HK-2 (cell line): ENCODE measurements around the gene ARHGAP15.

Experiments
- DNase-seq: peaks from one replicate; pipeline ENCODE4 v3.0.0-alpha.2; 2018; ENCODE audit not compliant: unreplicated experiment

The ARHGAP15 gene

GRCh38 chr2:143263066-143263625, 133.9 kb downstream of the ARHGAP15 start:
- DNase-seq = no peak

- DNase-seq = no peak
These were observed 135.6 kb downstream of the ARHGAP15 start for GRCh38 chr2:143264851-143265250.

- DNase-seq = no peak
These were observed 150.5 kb downstream of the ARHGAP15 start for GRCh38 chr2:143279672-143280071.

GRCh38 chr2:143280097-143280757, 151.0 kb downstream of the ARHGAP15 start:
- DNase-seq = no peak

DNA sequence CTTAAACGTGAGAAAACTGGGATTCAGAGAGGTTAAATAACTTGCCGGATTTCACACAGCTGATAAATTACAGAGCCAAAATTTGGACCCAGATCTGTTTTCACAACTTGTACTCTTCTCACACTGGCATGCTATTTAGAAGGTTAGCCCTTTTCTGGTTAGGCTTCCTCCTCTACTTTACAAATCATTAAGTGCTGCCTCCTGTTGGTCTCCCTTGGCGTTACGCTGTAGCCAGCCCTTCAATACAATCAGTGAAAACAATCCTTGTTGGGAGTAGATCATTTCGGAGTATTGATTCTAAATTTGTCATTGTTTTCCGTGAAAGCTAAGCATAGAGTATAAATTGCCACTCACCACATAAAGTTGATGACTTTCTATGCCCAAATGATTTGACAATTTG, 153.5 kb downstream of the ARHGAP15 start:
- DNase-seq = no peak

DNA sequence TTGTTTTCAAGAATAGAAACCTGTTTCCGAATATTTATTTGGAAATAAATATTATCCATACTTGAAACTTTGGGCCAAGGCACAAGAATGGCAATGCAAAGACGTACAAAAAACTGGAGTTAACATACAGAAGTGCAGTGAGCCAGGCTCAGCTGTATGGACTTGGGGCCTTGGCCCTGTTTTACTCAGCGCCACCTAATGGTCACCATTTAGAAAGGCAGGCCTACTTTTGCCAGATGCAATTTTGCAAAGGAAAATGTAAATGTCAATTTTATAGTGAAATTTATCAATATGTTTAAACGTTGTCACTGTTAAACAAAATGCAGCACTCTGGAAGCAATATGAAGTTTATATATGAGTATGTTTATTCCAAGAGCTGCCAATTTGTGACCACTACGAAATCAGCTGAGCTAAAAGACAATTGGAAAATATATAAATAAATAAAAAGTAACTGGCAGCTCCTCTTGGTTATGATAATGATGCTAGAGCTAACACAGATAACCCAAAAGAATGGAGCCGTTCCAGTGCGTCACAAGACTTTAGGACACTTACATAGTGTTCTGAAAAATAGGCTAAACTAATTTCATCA, 155.0 kb downstream of the ARHGAP15 start:
- peak; percentile 8 for DNase-seq

DNA sequence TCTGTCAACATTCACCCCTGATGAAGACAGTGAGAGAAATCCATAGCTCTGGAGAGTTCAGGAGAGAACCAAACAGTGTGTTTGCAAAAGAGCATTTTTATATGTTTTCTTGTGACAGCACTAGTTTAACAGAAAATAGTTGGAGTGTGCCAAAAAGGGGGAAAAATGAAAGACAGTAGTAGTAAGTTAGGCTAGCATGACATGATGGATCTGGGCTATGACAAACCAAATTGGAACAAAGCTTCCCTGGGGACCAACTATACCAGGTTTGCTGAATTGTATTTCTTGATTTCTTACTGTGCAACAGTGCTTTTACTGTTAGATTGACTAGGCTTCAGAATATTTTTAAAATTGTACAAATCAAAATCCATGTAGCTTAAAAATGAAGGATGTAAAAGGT, 159.8 kb downstream of the ARHGAP15 start:
- DNase-seq = no peak

DNA sequence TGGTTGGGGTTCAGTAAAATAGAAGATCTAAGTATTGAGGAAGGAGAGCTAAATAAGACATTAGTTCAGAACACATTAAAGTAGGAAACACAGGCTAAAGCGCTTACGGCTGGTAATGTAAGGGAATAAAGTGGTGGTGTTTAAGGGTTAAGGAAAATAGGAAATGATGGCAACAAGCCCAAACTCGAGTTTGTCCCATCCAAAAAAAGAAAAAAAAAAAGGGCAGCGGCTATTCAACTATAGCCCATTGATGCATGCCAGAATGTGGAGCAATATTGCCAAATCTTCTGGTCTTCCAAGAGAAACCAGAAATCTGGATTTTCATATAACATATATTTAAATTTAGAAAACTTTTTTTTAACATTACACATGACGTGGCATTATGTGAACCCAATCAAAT, 161.0 kb downstream of the ARHGAP15 start:
- no peak for DNase-seq

DNA sequence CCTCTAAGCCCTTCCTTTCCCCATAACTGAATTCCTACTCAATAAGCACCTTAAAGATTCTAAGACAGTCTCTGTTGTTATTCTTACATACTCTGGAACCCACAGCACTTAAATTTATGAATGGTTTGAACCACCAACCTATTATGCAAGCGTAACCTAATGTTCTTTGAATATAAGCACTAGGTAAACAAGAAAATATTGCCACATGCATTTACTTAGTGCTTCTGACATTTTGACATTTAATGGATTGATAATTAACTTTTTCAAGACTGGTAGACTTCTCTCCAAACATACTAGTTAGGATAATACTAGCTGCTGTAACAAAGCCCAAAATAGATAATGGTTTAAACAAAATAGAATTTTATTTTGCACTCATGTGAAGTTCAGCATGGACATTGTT, 164.8 kb downstream of the ARHGAP15 start:
- no peak for DNase-seq

GRCh38 chr2:143296089-143296488, 166.9 kb downstream of the ARHGAP15 start:
- no peak for DNase-seq

DNA sequence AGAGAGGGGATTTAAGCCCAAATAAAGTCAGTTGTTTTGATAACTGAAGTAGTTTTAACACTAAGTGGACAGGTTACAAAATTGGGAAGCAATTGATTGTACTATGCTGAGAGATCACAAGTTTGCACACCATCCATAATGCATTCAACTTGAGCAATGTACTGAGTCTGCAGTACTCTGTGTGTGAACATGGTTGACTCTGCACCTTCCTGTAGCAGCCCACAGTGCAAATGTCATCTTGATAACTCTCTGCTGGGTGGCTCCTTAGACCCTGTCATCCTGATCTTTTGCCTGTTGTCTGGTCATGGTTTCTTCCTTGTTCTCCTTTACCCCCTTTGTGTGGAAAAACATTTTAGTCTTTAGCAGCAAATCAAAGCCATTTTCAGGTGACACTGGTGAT, 168.0 kb downstream of the ARHGAP15 start:
- no peak for DNase-seq

GRCh38 chr2:143300536-143300935, 171.3 kb downstream of the ARHGAP15 start:
- no peak for DNase-seq

DNA sequence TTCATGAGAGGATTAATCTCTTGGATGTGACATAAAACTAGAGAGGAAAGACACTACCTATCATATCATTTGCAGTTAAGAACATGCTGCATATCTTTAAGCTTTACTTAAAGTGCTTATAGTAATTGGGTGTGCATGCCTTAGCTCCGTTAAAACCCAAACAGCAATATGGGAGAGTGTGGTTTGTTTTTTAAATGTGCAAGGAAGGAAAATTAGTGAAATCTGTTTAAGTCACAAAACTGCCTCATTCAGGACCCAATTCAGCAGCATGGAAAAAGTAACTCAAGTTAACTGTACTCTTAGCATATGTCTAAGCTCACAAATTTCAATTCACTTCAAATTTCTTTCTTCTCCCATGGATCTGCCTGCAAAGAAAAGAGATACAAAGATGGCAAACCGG, 182.2 kb downstream of the ARHGAP15 start:
- DNase-seq = no peak

GRCh38 chr2:143312441-143312840, 183.2 kb downstream of the ARHGAP15 start:
- DNase-seq = no peak

DNA sequence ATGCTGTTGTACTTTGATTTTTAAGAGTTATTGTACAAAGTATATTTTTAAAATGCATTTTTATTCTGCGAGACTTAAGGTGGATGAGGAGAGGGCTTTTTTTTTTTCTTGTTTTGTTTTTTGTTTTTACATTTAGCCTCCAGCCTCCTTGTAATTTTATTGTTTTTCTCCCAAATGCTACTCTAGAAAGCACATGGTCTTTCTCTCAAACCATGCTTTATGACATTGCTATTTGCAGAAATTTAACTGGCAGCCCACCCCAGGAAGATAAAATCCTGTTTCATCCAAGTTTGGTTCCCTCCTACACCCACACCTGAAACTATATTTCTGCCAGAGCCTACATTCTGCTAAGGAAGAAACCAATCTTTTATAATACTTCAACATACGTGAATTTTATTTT, 184.6 kb downstream of the ARHGAP15 start:
- no peak for DNase-seq

GRCh38 chr2:143321994-143322393, 192.8 kb downstream of the ARHGAP15 start:
- DNase-seq = no peak

- no peak for DNase-seq
These were observed 200.1 kb downstream of the ARHGAP15 start for GRCh38 chr2:143329288-143329687.

DNA sequence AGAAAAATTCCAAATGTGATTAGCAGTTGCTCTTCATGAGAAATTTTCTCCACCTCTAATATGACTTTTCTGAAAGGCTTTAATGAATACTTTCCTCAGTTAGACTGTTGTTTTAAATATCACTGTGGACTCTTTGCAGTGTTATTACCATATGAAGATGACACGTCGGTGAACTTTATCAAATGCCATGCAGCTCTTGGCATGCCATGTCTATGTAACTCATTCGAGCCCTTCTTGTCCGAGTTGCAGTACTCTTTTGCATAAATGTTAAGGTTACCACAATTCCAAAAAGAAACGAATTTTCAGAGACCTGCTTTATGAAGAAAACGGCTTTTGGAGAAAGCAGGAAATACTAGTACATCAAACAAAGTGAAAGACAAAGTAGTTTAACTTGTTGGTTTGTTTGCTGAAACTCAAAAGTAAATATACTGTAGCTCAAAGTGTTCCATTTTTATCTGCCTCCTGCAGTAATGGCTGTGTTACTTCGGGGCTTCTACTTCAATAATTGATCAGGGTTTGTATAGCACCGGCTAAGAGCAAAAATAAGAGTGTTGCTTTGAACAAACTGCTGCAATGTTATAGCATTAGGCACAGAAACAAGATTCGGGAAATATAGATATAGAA, 204.1 kb downstream of the ARHGAP15 start:
- DNase-seq = no peak

- no peak for DNase-seq
These were observed 204.6 kb downstream of the ARHGAP15 start for GRCh38 chr2:143333847-143334246.

GRCh38 chr2:143334837-143335236, 205.6 kb downstream of the ARHGAP15 start:
- no peak for DNase-seq

- no peak for DNase-seq
These were observed 207.5 kb downstream of the ARHGAP15 start for GRCh38 chr2:143336719-143337210.

- no peak for DNase-seq
These were observed 212.3 kb downstream of the ARHGAP15 start for GRCh38 chr2:143341478-143341877.

- DNase-seq = no peak
These were observed 215.6 kb downstream of the ARHGAP15 start for GRCh38 chr2:143344780-143345179.
